HepG2 (cell line): ENCODE measurements around the gene JPT1. TPM values are rescaled to one million over a fixed set of nuclear protein-coding genes. Genes with fewer than 3 reads are reported as not detected.

Experiments used
- CC2D1A ChIP-seq: sonication (generic); formaldehyde crosslinking; IDR thresholded peaks from 2 replicates; pipeline ENCODE4 v1.8.1; 2023; ENCODE audit warnings: mild to moderate bottlenecking, missing genetic modification reagents
- HNRNPH1 ChIP-seq: fragments of 200-400 bp; formaldehyde crosslinking; optimal IDR thresholded peaks from 2 replicates; pipeline ENCODE3; 2017; ENCODE audit warnings: mild to moderate bottlenecking, low read depth, low read length
- JUNB ChIP-seq: sonication (generic); formaldehyde crosslinking; IDR thresholded peaks from 2 replicates; pipeline ENCODE4 v1.8.0; 2022; ENCODE audit warnings: missing genetic modification reagents, mild to moderate bottlenecking, borderline replicate concordance
- KLF15 ChIP-seq: sonication (generic); formaldehyde crosslinking; IDR thresholded peaks from 2 replicates; pipeline ENCODE4 v1.8.1; 2023; ENCODE audit warnings: borderline replicate concordance, mild to moderate bottlenecking, inconsistent platforms, missing genetic modification reagents, mixed read lengths
- MED8 ChIP-seq: sonication (generic); formaldehyde crosslinking; IDR thresholded peaks from 2 replicates; pipeline ENCODE4 v1.8.1; 2023; ENCODE audit warnings: mild to moderate bottlenecking, missing genetic modification reagents; ENCODE audit not compliant: insufficient replicate concordance
- NCOA1 ChIP-seq: sonication (generic); formaldehyde crosslinking; IDR thresholded peaks from 2 replicates; pipeline ENCODE4 v1.9.0; 2021; ENCODE audit warnings: missing genetic modification reagents
- NFE2 ChIP-seq: sonication (generic); formaldehyde crosslinking; IDR thresholded peaks from 2 replicates; pipeline ENCODE4 v1.4.0; 2020; ENCODE audit warnings: missing genetic modification reagents
- PCBP1 ChIP-seq: fragments of 200-400 bp; formaldehyde crosslinking; IDR thresholded peaks from 2 replicates; pipeline ENCODE4 v1.6.1; 2017; ENCODE audit warnings: mild to moderate bottlenecking, low read depth, low read length, borderline replicate concordance
- SAP130 ChIP-seq: IDR thresholded peaks from 2 replicates; pipeline ENCODE4 v1.6.1; 2016; ENCODE audit warnings: low read depth
- SOX6 ChIP-seq, 2 experiments: fragments of 450-650 bp in 1 of 2; sonication (generic) in 1 of 2; formaldehyde crosslinking in 1 of 2; IDR thresholded peaks; 2 replicates each; pipeline versions ENCODE4 v1.4.0 to v1.6.1; 2017 to 2020; ENCODE audit warnings: antibody characterized with exemption in 1 of 2, mild to moderate bottlenecking in 1 of 2, missing genetic modification reagents in 1 of 2
- TEAD3 ChIP-seq: optimal IDR thresholded peaks from 2 replicates; pipeline ENCODE3; 2016; ENCODE audit warnings: borderline replicate concordance
- THAP11 ChIP-seq: IDR thresholded peaks from 2 replicates; pipeline ENCODE4 v1.6.1; 2016; ENCODE audit warnings: missing biosample characterization, missing genetic modification reagents
- ZFP41 ChIP-seq: sonication (generic); formaldehyde crosslinking; IDR thresholded peaks from 2 replicates; pipeline ENCODE4 v1.4.0; 2020; ENCODE audit warnings: mild to moderate bottlenecking, missing genetic modification reagents, borderline replicate concordance
- ZFYVE20 ChIP-seq: sonication (generic); formaldehyde crosslinking; IDR thresholded peaks from 2 replicates; pipeline ENCODE4 v1.8.0; 2023; ENCODE audit warnings: low read depth, mild to moderate bottlenecking, moderate library complexity, missing genetic modification reagents, borderline replicate concordance
- ZNF496 ChIP-seq: sonication (generic); formaldehyde crosslinking; IDR thresholded peaks from 2 replicates; pipeline ENCODE4 v1.8.1; 2023; ENCODE audit warnings: mild to moderate bottlenecking, moderate library complexity, missing genetic modification reagents; ENCODE audit not compliant: insufficient replicate concordance
- ZNF563 ChIP-seq: sonication (generic); formaldehyde crosslinking; IDR thresholded peaks from 2 replicates; pipeline ENCODE4 v1.8.0; 2022; ENCODE audit warnings: mild to moderate bottlenecking, moderate library complexity, missing genetic modification reagents
- ZNF605 ChIP-seq: sonication (generic); formaldehyde crosslinking; IDR thresholded peaks from 2 replicates; pipeline ENCODE4 v1.8.0; 2022; ENCODE audit warnings: mild to moderate bottlenecking, missing genetic modification reagents
- ZSCAN20 ChIP-seq: sonication (generic); formaldehyde crosslinking; IDR thresholded peaks from 2 replicates; pipeline ENCODE4 v1.4.0; 2020; ENCODE audit warnings: missing genetic modification reagents, mild to moderate bottlenecking, borderline replicate concordance
- polyA plus RNA-seq, 8 experiments: library from polyadenylated mRNA; depleted of rRNA in 3 of 8; stranded (reverse) in 7 of 8; unstranded in 1 of 8; fragments of >200 nt; fragmentation: Illumina TruSeq in 4 of 8; extraction: Trizol in 4 of 8; gene quantifications; 2 replicates each; pipeline versions ENCODE4 v1.2.1 to v1.2.3, GENCODE V29; 2011 to 2016; ENCODE audit warnings: low read depth in 4 of 8, missing spikeins in 1 of 8, mixed read lengths in 1 of 8; ENCODE audit not compliant: insufficient read depth in 1 of 8
- total RNA-seq, 5 experiments: library from RNA; depleted of rRNA; stranded (reverse); fragments of >200 nt; fragmentation: Illumina TruSeq; extraction: Trizol; gene quantifications; 2 replicates each; pipeline ENCODE4 v1.2.3, GENCODE V29; 2016; ENCODE audit warnings: low read depth in 1 of 5
- TF ChIP-seq, protein P1 (sequence below): sonication (generic); formaldehyde crosslinking; IDR thresholded peaks from 2 replicates; pipeline ENCODE4 v1.4.0; 2020; ENCODE audit warnings: missing genetic modification reagents
- TF ChIP-seq, protein P2 (sequence below): IDR thresholded peaks from 2 replicates; pipeline ENCODE4 v1.6.1; 2016; ENCODE audit warnings: low read depth, borderline replicate concordance
- TF ChIP-seq, protein P3 (sequence below): sonication (generic); formaldehyde crosslinking; IDR thresholded peaks from 2 replicates; pipeline ENCODE4 v1.5.0; 2020; ENCODE audit warnings: missing genetic modification reagents
- TF ChIP-seq, protein P4 (sequence below): sonication (generic); formaldehyde crosslinking; IDR thresholded peaks from 2 replicates; pipeline ENCODE4 v1.5.0; 2020; ENCODE audit warnings: missing genetic modification reagents
- TF ChIP-seq, protein P5 (sequence below): sonication (generic); formaldehyde crosslinking; conservative IDR thresholded peaks from 2 replicates; pipeline ENCODE4 v1.8.0; 2022; ENCODE audit warnings: mild to moderate bottlenecking, moderate library complexity, missing genetic modification reagents

JPT1 gene
- total and polyA plus RNA-seq, 2 of the 13 experiments (the other 11 are each of a cell fraction or from before 2014, with no cell fraction given), result 43.3 to 256 TPM

DNA sequence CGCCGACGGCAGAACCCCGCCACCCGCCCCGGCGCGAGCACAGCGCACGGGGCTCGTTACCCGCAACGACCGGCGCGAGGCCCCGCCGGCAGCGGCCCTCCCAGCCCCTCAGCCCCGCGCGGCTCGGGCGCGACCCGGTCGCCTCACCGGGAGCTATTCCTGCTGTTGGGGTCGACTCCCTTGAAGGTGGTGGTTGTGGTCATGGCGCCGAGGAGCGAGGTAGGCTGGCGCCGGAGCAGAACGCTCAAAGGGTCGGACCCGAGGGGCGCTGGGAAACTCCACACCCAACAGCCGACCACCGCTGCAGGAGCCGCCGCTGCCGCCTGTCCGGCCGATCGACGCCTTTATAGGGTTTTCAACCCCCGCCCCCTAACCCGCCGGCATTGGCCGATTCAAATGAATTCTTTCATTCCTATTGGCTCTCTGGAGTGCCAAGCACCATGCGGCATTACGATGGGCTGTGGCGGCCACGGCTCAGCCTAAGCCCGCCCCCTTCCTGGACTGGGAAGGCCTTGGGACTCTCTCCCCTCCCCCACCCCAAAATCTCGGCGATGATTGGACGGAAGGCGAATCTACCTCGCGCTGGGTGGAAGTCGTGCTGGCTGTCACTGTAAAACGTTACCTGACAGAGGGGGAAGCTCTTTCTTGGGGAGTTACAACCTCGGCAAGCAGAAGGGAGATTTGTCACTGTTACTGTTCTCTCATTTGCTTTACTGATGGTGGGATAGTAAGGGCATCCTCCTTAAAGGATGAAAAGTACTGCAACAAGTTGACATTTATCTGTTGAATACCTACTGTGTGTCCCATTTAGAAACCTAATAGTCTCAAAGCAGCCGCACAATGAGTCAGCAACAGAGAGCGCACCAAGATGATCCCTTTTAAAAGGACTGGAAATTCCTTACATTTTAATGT is at the start of gene JPT1 (continued):
- TF ChIP-seq, protein P1, sequence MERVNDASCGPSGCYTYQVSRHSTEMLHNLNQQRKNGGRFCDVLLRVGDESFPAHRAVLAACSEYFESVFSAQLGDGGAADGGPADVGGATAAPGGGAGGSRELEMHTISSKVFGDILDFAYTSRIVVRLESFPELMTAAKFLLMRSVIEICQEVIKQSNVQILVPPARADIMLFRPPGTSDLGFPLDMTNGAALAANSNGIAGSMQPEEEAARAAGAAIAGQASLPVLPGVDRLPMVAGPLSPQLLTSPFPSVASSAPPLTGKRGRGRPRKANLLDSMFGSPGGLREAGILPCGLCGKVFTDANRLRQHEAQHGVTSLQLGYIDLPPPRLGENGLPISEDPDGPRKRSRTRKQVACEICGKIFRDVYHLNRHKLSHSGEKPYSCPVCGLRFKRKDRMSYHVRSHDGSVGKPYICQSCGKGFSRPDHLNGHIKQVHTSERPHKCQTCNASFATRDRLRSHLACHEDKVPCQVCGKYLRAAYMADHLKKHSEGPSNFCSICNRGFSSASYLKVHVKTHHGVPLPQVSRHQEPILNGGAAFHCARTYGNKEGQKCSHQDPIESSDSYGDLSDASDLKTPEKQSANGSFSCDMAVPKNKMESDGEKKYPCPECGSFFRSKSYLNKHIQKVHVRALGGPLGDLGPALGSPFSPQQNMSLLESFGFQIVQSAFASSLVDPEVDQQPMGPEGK (CRISPR knock-in tag), result peak; percentile 59; the same call in 1 of the 2 replicates
- TF ChIP-seq ZFP41 (CRISPR knock-in tag) (no peak), NFE2 (CRISPR knock-in tag) (no peak), JUNB (CRISPR knock-in tag) (no peak), ZNF605 (CRISPR knock-in tag) (no peak; the same call in 1 of the 2 replicates), HNRNPH1 (peak; percentile 59), CC2D1A (0 out of 2 replicates have a peak, but pooled peaks have one; percentile 55), KLF15 (CRISPR knock-in tag) (0 out of 2 replicates have a peak, but pooled peaks have one; percentile 10), ZNF563 (CRISPR knock-in tag) (peak; percentile 98), TEAD3 (peak; percentile 63), NCOA1 (CRISPR knock-in tag) (peak; percentile 40; the same call in 1 of the 2 replicates), ZNF496 (no peak), ZSCAN20 (CRISPR knock-in tag) (no peak), SAP130 (peak; percentile 94), SOX6 (IDR thresholded peaks at IDR 0.05) (no peak), SOX6 (CRISPR knock-in tag; IDR thresholded peaks at IDR 0.05) (peak; percentile 73), ZFYVE20 (CRISPR knock-in tag) (peak; percentile 57; the same call in 1 of the 2 replicates), THAP11 (peak; percentile 81), PCBP1 (peak; percentile 95), MED8 (CRISPR knock-in tag) (peak; percentile 64)
- TF ChIP-seq, protein P2, sequence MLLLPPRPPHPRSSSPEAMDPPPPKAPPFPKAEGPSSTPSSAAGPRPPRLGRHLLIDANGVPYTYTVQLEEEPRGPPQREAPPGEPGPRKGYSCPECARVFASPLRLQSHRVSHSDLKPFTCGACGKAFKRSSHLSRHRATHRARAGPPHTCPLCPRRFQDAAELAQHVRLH, result peak; percentile 40; the same call in 1 of the 2 replicates
- TF ChIP-seq, protein P3, sequence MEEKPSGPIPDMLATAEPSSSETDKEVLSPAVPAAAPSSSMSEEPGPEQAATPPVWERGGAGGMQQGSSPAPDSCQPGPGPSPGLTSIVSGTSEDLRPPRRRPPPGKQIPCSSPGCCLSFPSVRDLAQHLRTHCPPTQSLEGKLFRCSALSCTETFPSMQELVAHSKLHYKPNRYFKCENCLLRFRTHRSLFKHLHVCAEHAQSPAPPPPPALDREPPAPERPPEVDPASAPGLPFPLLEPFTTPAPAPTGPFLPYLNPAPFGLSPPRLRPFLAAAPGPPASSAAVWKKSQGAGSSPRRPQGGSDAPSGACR (CRISPR knock-in tag), result 0 out of 2 replicates have a peak, but pooled peaks have one; percentile 20
- TF ChIP-seq, protein P4, sequence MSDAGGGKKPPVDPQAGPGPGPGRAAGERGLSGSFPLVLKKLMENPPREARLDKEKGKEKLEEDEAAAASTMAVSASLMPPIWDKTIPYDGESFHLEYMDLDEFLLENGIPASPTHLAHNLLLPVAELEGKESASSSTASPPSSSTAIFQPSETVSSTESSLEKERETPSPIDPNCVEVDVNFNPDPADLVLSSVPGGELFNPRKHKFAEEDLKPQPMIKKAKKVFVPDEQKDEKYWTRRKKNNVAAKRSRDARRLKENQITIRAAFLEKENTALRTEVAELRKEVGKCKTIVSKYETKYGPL (CRISPR knock-in tag), result no peak
- TF ChIP-seq, protein P5, sequence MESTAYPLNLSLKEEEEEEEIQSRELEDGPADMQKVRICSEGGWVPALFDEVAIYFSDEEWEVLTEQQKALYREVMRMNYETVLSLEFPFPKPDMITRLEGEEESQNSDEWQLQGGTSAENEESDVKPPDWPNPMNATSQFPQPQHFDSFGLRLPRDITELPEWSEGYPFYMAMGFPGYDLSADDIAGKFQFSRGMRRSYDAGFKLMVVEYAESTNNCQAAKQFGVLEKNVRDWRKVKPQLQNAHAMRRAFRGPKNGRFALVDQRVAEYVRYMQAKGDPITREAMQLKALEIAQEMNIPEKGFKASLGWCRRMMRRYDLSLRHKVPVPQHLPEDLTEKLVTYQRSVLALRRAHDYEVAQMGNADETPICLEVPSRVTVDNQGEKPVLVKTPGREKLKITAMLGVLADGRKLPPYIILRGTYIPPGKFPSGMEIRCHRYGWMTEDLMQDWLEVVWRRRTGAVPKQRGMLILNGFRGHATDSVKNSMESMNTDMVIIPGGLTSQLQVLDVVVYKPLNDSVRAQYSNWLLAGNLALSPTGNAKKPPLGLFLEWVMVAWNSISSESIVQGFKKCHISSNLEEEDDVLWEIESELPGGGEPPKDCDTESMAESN (CRISPR knock-in tag), result peak; percentile 94
